AG09309 (cell line): ENCODE results near the gene MAP3K20.

Experiments
- DNase-seq: peaks from one replicate; pipeline ENCODE4 v3.0.0-alpha.2; 2010; ENCODE audit warnings: low read depth
- H3K4me3 ChIP-seq: 2 replicates; pipeline ENCODE4 v1.5.1; 2011; ENCODE audit warnings: mild to moderate bottlenecking, low read depth, low read length, moderate library complexity; ENCODE audit not compliant: control insufficient read depth
- TF ChIP-seq, protein P1 (sequence below): IDR thresholded peaks from 2 replicates; pipeline ENCODE4 v1.5.1; 2011; ENCODE audit warnings: mild to moderate bottlenecking, low read depth, low read length, inconsistent platforms; ENCODE audit not compliant: insufficient read depth, control insufficient read depth; ENCODE audit errors: missing control alignments

Gene MAP3K20

DNA sequence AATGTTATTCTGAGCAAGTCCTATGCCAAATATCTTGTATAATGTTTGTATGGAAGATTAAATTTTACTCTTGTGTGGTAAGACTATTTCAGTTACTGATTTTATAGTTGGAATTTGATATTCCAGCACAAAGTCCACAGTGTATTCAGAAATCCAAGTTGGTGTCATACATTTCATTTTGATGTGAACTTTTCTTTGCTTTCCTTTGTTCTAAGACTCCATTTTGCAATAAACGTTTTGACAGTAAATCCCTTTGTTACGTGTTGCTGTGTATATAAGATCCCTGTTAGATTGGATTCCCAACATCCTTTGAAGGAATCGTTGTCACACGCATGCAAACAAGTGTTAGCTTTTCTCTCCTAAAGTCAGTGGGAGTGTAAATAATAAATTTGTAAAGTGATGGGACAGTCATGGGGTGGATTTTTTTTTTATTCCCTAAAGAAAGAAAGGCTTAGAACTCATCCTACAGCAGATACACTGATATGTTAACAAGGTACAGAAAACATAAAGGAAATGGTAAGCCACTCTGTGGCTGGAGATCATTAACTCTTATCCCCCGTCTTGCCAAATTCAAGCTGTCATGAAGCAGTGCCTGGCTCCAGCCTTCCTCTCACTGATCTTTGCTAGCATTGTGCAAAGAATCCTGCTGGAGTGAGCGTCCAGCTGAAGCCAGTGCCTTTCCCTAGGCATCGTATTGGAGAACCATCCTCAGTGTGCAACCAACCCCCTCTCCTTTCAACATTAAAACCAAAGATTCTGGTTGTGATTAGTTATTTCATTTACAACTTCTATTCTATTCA lies 151.5 kb downstream of the MAP3K20 start:
- TF ChIP-seq, protein P1, sequence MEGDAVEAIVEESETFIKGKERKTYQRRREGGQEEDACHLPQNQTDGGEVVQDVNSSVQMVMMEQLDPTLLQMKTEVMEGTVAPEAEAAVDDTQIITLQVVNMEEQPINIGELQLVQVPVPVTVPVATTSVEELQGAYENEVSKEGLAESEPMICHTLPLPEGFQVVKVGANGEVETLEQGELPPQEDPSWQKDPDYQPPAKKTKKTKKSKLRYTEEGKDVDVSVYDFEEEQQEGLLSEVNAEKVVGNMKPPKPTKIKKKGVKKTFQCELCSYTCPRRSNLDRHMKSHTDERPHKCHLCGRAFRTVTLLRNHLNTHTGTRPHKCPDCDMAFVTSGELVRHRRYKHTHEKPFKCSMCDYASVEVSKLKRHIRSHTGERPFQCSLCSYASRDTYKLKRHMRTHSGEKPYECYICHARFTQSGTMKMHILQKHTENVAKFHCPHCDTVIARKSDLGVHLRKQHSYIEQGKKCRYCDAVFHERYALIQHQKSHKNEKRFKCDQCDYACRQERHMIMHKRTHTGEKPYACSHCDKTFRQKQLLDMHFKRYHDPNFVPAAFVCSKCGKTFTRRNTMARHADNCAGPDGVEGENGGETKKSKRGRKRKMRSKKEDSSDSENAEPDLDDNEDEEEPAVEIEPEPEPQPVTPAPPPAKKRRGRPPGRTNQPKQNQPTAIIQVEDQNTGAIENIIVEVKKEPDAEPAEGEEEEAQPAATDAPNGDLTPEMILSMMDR, result no peak
- DNase-seq, result no peak
- no peak overlapping the region for H3K4me3 ChIP-seq

DNA sequence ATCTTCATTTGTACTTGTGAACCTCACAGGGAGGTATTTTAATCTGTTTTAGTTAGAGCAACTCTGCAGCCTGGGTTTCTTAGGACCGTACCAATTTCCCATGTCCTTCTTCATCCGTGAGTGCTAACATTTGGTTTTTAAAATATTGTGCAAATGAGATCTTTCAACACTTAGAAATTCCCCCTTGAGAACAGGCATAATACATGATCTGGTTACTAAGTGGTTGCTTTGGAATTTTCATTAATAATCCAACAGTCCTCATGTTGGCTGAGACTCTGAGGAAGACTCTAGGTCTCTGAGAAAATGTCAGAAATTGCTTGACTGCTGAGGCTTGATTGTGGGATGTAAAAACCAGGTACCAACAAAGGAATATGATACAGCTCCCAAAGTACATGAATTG lies 153.4 kb downstream of the MAP3K20 start:
- TF ChIP-seq, protein P1, result no peak
- DNase-seq, result no peak

GRCh38 chr2:173230181-173230580 lies 154.5 kb downstream of the MAP3K20 start:
- no peak for DNase-seq
- no peak overlapping the region for H3K4me3 ChIP-seq
- TF ChIP-seq, protein P1, result no peak

More for the DNA sequence above, 153.4 kb downstream of the MAP3K20 start:
- H3K4me3 ChIP-seq, result no peak overlapping the region

- TF ChIP-seq, protein P1, result no peak
- H3K4me3 ChIP-seq, result no peak overlapping the region
- DNase-seq, result no peak
These were observed 155.4 kb downstream of the MAP3K20 start for GRCh38 chr2:173231042-173231441.

DNA sequence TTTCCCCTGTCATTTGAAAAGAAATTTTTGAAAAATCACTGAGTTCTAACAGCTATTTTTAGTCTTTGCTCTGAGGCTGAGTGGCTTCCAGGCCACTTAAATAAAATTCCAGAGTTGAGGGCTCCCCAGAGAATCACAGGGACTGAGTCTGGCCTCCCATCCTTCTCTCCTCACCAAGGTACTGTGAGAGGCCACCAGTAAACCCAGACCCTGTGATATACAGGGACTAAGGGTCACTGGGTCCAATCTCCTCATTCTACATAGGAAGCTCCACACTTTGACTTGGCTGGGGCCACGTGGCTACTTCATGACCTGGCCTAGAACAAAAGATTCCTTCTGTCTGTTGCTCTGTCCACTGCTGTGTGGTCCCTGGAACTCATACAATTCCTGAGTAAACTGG lies 155.8 kb downstream of the MAP3K20 start:
- DNase-seq, result no peak
- TF ChIP-seq, protein P1, result no peak
- H3K4me3 ChIP-seq, result no peak overlapping the region

DNA sequence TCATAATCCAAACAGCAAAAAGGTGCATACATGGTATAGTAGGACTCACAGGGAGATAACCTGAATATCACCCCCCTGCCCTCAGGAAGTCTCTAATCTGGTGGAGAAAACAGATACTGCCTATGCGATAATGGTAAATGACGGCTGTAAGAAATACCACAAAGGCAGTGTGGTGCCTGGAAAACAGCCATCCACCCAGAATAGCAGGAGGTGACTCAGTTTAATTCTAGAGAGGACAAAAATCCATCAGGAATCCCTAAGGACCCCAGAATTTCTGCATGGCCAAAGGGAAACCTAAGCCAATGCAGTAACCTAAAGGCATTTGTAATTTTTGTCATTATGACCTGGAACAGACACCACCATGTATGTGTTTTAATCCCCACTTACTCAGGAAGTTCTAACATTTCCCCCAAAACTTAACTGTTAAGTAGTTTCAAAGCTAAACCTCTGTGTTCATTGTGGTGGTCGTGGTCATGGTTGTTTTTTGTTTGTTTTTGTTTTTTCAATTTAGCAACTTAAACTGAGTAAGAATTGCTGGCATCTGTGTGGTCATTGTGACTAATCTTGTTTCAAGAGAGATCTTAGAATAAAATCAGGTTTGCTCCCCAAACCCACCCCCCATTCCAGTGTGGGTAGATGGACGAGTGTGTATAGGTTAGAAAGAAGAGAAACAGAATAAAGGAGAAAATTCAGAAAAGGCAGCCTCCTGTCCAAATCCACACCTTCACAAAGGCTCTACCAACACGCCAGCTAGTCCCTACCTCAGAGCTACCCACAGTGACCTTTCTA lies 157.5 kb downstream of the MAP3K20 start:
- no peak for DNase-seq
- no peak overlapping the region for H3K4me3 ChIP-seq
- TF ChIP-seq, protein P1, result no peak
